GM19463 (cell line): ENCODE results near the gene JMY.
"Not testable (repeated sequence)": the region's sequence is repeated elsewhere in the genome, so short reads cannot be mapped to it uniquely, and the experiment has no call there.

Source experiments
- ATAC-seq: cut with Tn5 transposase; IDR thresholded peaks from one replicate; pipeline ENCODE4 v1.9.1; 2021; ENCODE audit warnings: mild to moderate bottlenecking, moderate library complexity; ENCODE audit not compliant: unreplicated experiment

The JMY gene

DNA sequence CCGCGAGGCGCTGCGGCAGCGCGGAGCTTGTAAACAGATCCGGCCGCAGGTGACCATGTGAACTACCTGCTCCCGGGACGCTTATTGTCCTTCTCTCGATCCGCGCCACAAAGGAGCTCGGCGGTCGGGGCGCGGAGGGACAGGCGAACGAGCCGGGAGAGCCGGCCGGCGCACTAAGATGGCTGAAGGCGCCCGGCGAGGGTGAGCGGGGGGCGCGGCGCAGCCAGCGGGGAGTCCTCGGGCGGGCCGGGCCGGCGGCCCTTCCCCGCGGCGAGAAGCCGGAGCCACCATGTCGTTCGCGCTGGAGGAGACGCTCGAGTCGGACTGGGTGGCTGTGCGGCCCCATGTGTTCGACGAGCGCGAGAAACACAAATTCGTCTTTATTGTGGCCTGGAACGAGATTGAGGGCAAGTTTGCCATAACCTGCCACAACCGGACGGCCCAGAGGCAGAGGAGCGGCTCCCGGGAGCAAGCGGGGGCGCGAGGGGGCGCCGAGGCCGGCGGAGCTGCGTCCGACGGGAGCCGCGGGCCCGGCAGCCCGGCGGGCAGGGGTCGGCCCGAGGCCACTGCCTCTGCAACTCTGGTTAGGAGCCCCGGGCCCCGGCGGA lies 535 bp downstream of the JMY start:
- ATAC-seq = peak; percentile 15

GRCh38 chr5:79236970-79237739 lies 1.2 kb downstream of the JMY start:
- peak; percentile 20 for ATAC-seq

DNA sequence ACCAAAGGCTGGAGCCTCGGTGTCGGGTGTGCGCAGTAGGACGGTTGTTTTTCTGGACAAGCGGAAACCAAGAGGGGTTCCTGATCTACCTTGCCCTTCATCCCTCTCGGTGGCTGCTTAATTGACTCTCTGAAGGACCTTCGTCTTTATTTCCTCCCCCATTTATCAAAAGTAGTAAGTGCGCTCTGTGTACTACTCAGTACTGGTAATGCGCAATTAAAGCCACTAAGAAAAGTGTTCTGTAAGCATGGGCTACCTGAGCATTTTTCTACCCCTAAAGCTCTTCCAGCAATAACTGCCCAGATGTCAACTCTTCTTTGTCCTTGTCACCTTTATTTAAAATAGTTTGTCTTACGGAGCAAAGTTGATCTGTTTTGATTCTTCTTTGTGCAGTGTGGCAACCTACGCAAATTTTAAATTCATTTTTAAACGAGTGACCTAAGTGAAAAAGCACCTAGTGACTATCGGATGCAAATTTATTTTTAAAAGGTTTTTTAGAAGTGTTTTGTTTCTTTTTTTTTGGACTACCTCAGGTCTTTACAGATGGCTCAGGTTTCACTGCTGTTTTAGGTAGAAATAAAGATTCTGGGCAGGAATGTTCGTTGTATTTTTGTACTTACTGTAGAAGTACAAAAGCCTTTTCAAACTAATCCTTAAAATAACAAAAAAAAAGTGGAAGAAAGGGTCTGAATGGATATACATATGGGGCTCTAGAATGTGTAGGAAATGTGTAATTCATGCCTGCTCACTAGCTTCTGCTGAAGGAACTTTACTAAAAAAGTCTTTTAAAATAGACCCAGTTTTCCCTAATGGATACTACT lies 2.0 kb downstream of the JMY start:
- no peak for ATAC-seq

- ATAC-seq = no peak
Measured at GRCh38 chr5:79240561-79240960, 4.6 kb downstream of the JMY start.

- ATAC-seq = no peak
Measured at GRCh38 chr5:79241535-79241979, 5.6 kb downstream of the JMY start.

DNA sequence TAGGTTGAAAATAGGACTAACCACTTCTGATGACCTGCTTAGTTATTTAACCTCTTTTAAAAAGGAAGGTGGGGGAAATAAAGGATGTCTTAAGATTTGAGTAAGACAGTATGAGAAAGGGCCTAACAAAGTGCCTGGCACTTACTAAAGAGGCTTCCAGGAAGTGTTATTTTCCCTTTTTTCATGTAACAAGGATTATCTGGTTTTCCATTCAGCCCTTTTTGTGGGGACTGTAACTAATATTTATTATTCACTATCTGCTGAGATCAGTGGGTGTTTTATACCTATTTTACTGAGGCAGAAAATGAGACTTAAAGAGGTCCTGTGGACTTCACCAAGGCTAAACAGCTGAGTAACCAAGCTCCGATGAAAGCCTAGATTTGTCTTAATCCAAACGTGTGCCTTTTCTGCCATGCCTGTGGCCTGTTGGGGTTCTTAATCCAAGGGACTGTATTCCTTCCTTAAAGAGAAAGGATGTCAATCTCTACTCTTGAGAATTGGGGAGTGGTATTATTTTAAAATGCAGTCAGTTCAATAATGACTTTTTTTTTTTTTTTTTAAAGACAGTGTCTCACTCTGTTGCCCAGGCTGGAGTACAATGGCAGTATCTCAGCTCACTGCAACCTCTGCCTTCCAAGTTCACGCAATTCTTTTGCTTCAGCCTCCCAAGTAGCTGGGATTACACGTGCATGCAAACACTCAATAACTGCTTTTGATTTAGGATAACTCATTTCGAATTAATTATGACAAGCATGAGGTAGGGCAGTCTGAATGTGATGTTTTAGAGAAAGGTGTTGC lies 6.5 kb downstream of the JMY start:
- no peak for ATAC-seq

GRCh38 chr5:79243224-79243623 lies 7.3 kb downstream of the JMY start:
- ATAC-seq = no peak

DNA sequence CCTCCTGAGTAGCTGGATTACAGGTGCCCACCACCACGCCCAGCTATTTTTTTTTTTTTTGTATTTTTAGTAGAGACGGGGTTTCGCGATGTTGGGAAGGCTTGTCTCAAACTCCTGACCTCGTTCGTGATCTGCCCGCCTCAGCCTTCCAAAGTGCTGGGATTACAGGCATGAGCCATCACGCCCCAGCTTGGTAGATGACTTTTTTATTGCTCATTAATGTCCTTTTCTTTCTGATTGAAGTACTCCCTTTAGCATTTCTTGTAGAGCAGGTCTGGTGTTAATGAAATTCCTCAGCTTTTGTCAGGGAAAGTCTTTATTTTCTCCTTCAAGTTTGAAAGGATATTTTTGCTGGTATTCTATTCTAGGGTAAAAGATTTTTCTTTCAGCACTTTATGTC lies 18.1 kb downstream of the JMY start:
- ATAC-seq = not testable (repeated sequence)

DNA sequence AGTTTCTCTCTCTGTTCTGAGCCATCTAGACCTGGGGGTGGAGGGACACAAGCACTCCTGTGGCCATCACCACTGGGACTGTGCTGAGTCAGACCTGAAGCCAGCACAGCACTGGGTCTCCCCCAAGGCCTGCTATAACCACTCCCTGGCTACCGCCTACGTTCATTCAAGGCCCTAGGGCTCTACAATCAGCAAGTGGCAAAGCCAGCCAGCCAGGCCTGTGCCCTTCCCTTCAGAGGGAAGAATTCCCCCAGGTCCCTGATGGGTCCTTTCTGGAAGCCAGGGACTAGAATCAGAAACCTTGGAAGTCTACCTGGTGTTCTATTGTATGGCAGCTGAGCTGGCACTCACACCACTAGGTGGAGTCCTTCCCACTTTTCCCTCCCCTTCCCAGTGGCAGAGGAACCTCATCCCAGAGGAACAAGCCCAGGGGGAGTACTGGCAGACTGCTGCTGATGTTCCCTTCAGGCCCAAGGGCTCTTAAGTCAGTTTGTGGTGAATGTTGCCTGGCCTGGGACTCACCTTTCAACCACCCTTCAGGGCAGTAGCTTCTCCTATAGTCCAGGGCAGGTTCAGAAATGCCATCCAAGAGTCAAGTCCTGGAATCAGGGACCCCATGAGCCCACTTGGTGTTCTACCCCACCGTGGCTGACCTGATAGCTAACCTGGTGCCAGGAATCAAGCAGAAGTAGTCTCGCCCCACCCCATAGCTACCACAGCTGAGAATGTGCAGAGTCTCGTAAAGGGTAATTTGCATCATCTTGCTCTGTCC lies 20.0 kb downstream of the JMY start:
- peak; percentile 89 for ATAC-seq

DNA sequence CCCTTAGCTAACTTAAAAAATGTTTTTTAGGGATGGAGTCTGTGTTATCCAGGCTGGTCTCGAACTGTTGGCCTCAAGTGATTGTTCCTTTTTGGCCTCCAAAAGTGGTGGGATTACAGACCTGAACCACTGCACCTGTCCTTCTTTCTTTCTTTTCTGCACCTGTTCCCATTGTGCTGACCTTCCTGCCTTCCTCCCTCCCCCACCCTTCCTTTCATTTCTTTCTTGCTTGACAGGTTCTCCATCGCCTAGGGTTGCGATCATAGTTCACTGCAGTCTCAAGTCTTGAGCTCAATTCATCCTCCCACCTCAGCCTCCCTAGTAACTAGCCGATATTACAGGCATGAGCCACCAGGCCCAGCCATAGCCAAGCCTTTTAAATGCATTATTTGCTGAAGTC lies 20.6 kb downstream of the JMY start:
- no peak for ATAC-seq

GRCh38 chr5:79257314-79257713 lies 21.4 kb downstream of the JMY start:
- no peak for ATAC-seq

GRCh38 chr5:79258801-79259200 lies 22.9 kb downstream of the JMY start:
- no peak for ATAC-seq

GRCh38 chr5:79259383-79259782 lies 23.5 kb downstream of the JMY start:
- ATAC-seq = no peak

DNA sequence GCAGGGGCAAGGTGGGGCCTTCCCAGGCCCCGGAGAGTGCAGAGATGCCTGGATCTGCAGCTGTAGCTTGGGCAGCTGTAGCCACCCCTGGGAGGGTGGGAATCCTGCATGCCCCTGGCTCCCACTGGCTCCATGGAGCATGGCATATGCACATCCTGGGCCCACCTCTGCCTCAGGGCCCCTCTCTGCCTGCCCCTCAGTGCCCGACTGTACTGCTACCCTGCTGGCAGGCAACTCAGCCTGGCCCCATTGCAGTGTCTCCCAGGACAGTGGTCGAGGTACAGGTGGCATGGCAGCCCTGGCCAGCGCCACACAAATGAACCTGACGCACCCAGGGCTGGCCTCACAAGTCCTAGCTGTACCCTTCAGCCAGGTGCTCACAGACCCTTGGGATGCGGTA lies 23.9 kb downstream of the JMY start:
- ATAC-seq = no peak

GRCh38 chr5:79261897-79262296 lies 26.0 kb downstream of the JMY start:
- no peak for ATAC-seq

GRCh38 chr5:79263290-79263689 lies 27.4 kb downstream of the JMY start:
- ATAC-seq = no peak

GRCh38 chr5:79267180-79267579 lies 31.2 kb downstream of the JMY start:
- no peak for ATAC-seq

- ATAC-seq = no peak
Measured at GRCh38 chr5:79269733-79270166, 33.8 kb downstream of the JMY start.

DNA sequence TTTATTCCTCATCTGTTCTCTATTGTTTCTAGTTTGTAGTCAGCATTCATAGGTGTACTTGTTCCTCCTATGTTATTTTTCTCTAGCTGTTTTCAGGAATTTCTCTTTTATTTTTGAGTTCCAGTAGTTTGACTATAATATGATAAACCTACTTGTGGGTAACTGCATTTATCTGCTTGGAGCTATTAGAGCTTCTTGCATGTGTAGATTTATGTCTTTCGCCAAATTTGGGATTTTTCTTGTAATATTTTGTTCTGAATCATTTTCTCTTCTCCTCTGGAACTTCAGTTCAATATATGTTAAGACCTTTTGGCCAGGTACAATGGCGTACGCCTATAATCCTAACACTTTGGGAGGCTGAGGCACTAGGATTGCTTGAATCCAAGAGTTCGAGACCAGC lies 37.4 kb downstream of the JMY start:
- ATAC-seq = no peak

DNA sequence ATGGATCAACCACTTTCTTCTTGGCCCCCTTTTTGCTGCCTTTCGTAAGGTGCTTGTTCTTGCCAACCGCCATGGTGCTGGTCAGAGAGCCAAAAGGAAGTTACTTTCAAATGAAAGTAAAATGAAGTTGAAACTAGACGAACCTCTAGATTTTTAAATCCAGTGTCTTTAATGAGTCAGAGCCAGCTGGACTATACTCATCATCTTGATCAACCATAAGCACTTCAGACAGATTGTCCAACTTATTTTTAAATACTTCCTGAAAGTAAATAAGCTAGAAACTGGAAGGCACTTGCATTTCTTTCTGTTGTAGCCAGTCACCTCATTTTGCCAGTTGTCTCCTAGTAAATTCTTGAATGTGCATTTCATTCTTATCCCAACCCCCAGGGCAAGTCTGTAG lies 48.9 kb downstream of the JMY start:
- ATAC-seq = no peak
